HEK293 (cell line): ENCODE measurements around the gene BIK.

Experiments used
- GLI2 ChIP-seq: fragments of 450-650 bp; formaldehyde crosslinking; IDR thresholded peaks from 2 replicates; pipeline ENCODE4; 2017; ENCODE audit warnings: missing biosample characterization, missing genetic modification characterization, low read depth, borderline replicate concordance
- HOXC10 ChIP-seq: sonication (generic); formaldehyde crosslinking; IDR thresholded peaks from 2 replicates; pipeline ENCODE4 v1.8.1; 2023; ENCODE audit warnings: mild to moderate bottlenecking, missing genetic modification reagents
- KLF10 ChIP-seq: fragments of 450-650 bp; IDR thresholded peaks from 2 replicates; pipeline ENCODE4 v1.5.1; 2018; ENCODE audit warnings: missing biosample characterization, mild to moderate bottlenecking, missing genetic modification characterization
- KLF16 ChIP-seq: fragments of 450-650 bp; formaldehyde crosslinking; IDR thresholded peaks from 2 replicates; pipeline ENCODE4 v1.5.1; 2017; ENCODE audit warnings: missing biosample characterization, missing genetic modification characterization
- REPIN1 ChIP-seq: fragments of 450-650 bp; formaldehyde crosslinking; IDR thresholded peaks from 2 replicates; pipeline ENCODE4 v1.5.1; 2017; ENCODE audit warnings: missing biosample characterization, missing genetic modification characterization, low read depth
- SCRT2 ChIP-seq: fragments of 450-650 bp; formaldehyde crosslinking; IDR thresholded peaks from 2 replicates; pipeline ENCODE4 v1.5.1; 2016; ENCODE audit warnings: missing biosample characterization, missing genetic modification characterization
- ZBTB17 ChIP-seq: fragments of 450-650 bp; formaldehyde crosslinking; IDR thresholded peaks from 2 replicates; pipeline ENCODE4 v1.5.1; 2016; ENCODE audit warnings: missing biosample characterization, missing genetic modification characterization
- ZFP3 ChIP-seq: fragments of 450-650 bp; formaldehyde crosslinking; IDR thresholded peaks from 2 replicates; pipeline ENCODE4 v1.5.1; 2016; ENCODE audit warnings: low read depth, missing biosample characterization, missing genetic modification characterization
- ZFP69B ChIP-seq: fragments of 450-650 bp; formaldehyde crosslinking; IDR thresholded peaks from 2 replicates; pipeline ENCODE4 v1.5.1; 2016; ENCODE audit warnings: missing biosample characterization, missing genetic modification characterization
- ZNF211 ChIP-seq: fragments of 450-650 bp; formaldehyde crosslinking; IDR thresholded peaks from 2 replicates; pipeline ENCODE4 v1.5.1; 2016; ENCODE audit warnings: low read depth, missing biosample characterization, missing genetic modification characterization
- ZNF221 ChIP-seq: fragments of 450-650 bp; formaldehyde crosslinking; IDR thresholded peaks from 2 replicates; pipeline ENCODE4 v1.5.1; 2017; ENCODE audit warnings: missing biosample characterization, missing genetic modification characterization, borderline replicate concordance
- ZNF23 ChIP-seq: fragments of 450-650 bp; formaldehyde crosslinking; IDR thresholded peaks from 2 replicates; pipeline ENCODE4 v1.5.1; 2016; ENCODE audit warnings: missing biosample characterization, missing genetic modification characterization, borderline replicate concordance
- ZNF423 ChIP-seq: fragments of 450-650 bp; formaldehyde crosslinking; IDR thresholded peaks from 2 replicates; pipeline ENCODE4 v1.5.1; 2016; ENCODE audit warnings: missing biosample characterization, missing genetic modification characterization
- ZNF585B ChIP-seq: fragments of 450-650 bp; formaldehyde crosslinking; IDR thresholded peaks from 2 replicates; pipeline ENCODE4 v1.5.1; 2016; ENCODE audit warnings: missing biosample characterization, missing genetic modification characterization
- ZNF621 ChIP-seq: fragments of 450-650 bp; formaldehyde crosslinking; IDR thresholded peaks from 2 replicates; pipeline ENCODE4 v1.5.1; 2017; ENCODE audit warnings: missing biosample characterization, missing genetic modification characterization
- ZNF626 ChIP-seq: fragments of 450-650 bp; sonication (Bioruptor Pico); formaldehyde crosslinking; IDR thresholded peaks from 2 replicates; pipeline ENCODE4 v1.5.1; 2018; ENCODE audit warnings: missing biosample characterization, missing genetic modification characterization, inconsistent platforms
- ZNF645 ChIP-seq: fragments of 450-650 bp; formaldehyde crosslinking; IDR thresholded peaks from 2 replicates; pipeline ENCODE4; 2016; ENCODE audit warnings: missing biosample characterization, missing genetic modification characterization
- ZNF747 ChIP-seq: fragments of 450-650 bp; formaldehyde crosslinking; IDR thresholded peaks from 2 replicates; pipeline ENCODE4 v1.5.1; 2016; ENCODE audit warnings: missing biosample characterization, missing genetic modification characterization
- ZNF76 ChIP-seq: fragments of 450-650 bp; formaldehyde crosslinking; IDR thresholded peaks from 2 replicates; pipeline ENCODE4; 2016; ENCODE audit warnings: low read depth, missing biosample characterization, missing genetic modification characterization, borderline replicate concordance
- TF ChIP-seq, protein P1 (sequence below): fragments of 450-650 bp; formaldehyde crosslinking; IDR thresholded peaks from 2 replicates; pipeline ENCODE4 v1.5.1; 2016; ENCODE audit warnings: missing biosample characterization, missing genetic modification characterization
- TF ChIP-seq, protein P2 (sequence below): fragments of 450-650 bp; formaldehyde crosslinking; IDR thresholded peaks from 2 replicates; pipeline ENCODE4 v1.5.0; 2017; ENCODE audit warnings: missing biosample characterization, missing genetic modification characterization, borderline replicate concordance
- TF ChIP-seq, protein P3 (sequence below): fragments of 450-650 bp; formaldehyde crosslinking; IDR thresholded peaks from 2 replicates; pipeline ENCODE4 v1.5.1; 2016; ENCODE audit warnings: missing biosample characterization, missing genetic modification characterization, low read depth
- TF ChIP-seq, protein P4 (sequence below): fragments of 450-650 bp; formaldehyde crosslinking; IDR thresholded peaks from 2 replicates; pipeline ENCODE4 v1.5.1; 2016; ENCODE audit warnings: missing biosample characterization, missing genetic modification characterization, borderline replicate concordance
- TF ChIP-seq, protein P5 (sequence below): fragments of 450-650 bp; formaldehyde crosslinking; IDR thresholded peaks from 2 replicates; pipeline ENCODE4 v1.5.1; 2017; ENCODE audit warnings: missing biosample characterization, missing genetic modification characterization

The BIK gene

DNA sequence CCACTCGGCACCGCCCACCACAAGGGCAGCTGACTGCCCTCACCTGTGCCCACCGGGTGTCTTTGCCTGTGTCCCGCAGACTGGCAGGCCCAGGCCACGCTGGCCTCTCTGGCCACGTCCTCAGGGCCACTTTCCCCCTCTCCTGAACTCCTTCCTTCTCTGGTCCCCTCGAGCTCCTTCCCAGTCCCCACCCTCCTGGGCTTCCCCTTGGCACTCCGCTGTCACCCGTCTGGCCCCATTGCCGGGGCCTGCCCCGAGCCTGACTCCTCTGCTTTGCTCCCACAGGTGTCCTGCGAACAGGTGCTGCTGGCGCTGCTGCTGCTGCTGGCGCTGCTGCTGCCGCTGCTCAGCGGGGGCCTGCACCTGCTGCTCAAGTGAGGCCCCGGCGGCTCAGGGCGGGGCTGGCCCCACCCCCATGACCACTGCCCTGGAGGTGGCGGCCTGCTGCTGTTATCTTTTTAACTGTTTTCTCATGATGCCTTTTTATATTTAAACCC, 18.4 kb downstream of the BIK start (continued):
- TF ChIP-seq, protein P1, sequence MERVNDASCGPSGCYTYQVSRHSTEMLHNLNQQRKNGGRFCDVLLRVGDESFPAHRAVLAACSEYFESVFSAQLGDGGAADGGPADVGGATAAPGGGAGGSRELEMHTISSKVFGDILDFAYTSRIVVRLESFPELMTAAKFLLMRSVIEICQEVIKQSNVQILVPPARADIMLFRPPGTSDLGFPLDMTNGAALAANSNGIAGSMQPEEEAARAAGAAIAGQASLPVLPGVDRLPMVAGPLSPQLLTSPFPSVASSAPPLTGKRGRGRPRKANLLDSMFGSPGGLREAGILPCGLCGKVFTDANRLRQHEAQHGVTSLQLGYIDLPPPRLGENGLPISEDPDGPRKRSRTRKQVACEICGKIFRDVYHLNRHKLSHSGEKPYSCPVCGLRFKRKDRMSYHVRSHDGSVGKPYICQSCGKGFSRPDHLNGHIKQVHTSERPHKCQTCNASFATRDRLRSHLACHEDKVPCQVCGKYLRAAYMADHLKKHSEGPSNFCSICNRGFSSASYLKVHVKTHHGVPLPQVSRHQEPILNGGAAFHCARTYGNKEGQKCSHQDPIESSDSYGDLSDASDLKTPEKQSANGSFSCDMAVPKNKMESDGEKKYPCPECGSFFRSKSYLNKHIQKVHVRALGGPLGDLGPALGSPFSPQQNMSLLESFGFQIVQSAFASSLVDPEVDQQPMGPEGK (tag by site-specific recombination): peak; percentile 50
- TF ChIP-seq ZNF621 (tag by site-specific recombination) (no peak), KLF16 (tag by site-specific recombination) (peak; percentile 39; the same call in 1 of the 2 replicates), ZNF626 (no peak), ZNF76 (no peak), KLF10 (tag by site-specific recombination) (no peak), ZFP3 (tag by site-specific recombination) (no peak), ZNF747 (no peak), GLI2 (tag by site-specific recombination) (no peak), ZNF423 (tag by site-specific recombination) (no peak), ZNF221 (tag by site-specific recombination) (no peak), HOXC10 (CRISPR knock-in tag) (no peak), SCRT2 (tag by site-specific recombination) (peak; percentile 100), ZBTB17 (tag by site-specific recombination) (no peak), ZNF585B (no peak), ZNF23 (no peak), ZNF211 (no peak), REPIN1 (tag by site-specific recombination) (no peak), ZFP69B (0 out of 2 replicates have a peak, but pooled peaks have one; percentile 12), ZNF645 (0 out of 2 replicates have a peak, but pooled peaks have one; percentile 28)
- TF ChIP-seq, protein P2, sequence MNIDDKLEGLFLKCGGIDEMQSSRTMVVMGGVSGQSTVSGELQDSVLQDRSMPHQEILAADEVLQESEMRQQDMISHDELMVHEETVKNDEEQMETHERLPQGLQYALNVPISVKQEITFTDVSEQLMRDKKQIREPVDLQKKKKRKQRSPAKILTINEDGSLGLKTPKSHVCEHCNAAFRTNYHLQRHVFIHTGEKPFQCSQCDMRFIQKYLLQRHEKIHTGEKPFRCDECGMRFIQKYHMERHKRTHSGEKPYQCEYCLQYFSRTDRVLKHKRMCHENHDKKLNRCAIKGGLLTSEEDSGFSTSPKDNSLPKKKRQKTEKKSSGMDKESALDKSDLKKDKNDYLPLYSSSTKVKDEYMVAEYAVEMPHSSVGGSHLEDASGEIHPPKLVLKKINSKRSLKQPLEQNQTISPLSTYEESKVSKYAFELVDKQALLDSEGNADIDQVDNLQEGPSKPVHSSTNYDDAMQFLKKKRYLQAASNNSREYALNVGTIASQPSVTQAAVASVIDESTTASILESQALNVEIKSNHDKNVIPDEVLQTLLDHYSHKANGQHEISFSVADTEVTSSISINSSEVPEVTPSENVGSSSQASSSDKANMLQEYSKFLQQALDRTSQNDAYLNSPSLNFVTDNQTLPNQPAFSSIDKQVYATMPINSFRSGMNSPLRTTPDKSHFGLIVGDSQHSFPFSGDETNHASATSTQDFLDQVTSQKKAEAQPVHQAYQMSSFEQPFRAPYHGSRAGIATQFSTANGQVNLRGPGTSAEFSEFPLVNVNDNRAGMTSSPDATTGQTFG (tag by site-specific recombination): no peak
- TF ChIP-seq, protein P3, sequence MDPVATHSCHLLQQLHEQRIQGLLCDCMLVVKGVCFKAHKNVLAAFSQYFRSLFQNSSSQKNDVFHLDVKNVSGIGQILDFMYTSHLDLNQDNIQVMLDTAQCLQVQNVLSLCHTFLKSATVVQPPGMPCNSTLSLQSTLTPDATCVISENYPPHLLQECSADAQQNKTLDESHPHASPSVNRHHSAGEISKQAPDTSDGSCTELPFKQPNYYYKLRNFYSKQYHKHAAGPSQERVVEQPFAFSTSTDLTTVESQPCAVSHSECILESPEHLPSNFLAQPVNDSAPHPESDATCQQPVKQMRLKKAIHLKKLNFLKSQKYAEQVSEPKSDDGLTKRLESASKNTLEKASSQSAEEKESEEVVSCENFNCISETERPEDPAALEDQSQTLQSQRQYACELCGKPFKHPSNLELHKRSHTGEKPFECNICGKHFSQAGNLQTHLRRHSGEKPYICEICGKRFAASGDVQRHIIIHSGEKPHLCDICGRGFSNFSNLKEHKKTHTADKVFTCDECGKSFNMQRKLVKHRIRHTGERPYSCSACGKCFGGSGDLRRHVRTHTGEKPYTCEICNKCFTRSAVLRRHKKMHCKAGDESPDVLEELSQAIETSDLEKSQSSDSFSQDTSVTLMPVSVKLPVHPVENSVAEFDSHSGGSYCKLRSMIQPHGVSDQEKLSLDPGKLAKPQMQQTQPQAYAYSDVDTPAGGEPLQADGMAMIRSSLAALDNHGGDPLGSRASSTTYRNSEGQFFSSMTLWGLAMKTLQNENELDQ: no peak
- TF ChIP-seq, protein P4, sequence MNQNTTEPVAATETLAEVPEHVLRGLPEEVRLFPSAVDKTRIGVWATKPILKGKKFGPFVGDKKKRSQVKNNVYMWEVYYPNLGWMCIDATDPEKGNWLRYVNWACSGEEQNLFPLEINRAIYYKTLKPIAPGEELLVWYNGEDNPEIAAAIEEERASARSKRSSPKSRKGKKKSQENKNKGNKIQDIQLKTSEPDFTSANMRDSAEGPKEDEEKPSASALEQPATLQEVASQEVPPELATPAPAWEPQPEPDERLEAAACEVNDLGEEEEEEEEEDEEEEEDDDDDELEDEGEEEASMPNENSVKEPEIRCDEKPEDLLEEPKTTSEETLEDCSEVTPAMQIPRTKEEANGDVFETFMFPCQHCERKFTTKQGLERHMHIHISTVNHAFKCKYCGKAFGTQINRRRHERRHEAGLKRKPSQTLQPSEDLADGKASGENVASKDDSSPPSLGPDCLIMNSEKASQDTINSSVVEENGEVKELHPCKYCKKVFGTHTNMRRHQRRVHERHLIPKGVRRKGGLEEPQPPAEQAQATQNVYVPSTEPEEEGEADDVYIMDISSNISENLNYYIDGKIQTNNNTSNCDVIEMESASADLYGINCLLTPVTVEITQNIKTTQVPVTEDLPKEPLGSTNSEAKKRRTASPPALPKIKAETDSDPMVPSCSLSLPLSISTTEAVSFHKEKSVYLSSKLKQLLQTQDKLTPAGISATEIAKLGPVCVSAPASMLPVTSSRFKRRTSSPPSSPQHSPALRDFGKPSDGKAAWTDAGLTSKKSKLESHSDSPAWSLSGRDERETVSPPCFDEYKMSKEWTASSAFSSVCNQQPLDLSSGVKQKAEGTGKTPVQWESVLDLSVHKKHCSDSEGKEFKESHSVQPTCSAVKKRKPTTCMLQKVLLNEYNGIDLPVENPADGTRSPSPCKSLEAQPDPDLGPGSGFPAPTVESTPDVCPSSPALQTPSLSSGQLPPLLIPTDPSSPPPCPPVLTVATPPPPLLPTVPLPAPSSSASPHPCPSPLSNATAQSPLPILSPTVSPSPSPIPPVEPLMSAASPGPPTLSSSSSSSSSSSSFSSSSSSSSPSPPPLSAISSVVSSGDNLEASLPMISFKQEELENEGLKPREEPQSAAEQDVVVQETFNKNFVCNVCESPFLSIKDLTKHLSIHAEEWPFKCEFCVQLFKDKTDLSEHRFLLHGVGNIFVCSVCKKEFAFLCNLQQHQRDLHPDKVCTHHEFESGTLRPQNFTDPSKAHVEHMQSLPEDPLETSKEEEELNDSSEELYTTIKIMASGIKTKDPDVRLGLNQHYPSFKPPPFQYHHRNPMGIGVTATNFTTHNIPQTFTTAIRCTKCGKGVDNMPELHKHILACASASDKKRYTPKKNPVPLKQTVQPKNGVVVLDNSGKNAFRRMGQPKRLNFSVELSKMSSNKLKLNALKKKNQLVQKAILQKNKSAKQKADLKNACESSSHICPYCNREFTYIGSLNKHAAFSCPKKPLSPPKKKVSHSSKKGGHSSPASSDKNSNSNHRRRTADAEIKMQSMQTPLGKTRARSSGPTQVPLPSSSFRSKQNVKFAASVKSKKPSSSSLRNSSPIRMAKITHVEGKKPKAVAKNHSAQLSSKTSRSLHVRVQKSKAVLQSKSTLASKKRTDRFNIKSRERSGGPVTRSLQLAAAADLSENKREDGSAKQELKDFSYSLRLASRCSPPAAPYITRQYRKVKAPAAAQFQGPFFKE (tag by site-specific recombination): no peak
- TF ChIP-seq, protein P5, sequence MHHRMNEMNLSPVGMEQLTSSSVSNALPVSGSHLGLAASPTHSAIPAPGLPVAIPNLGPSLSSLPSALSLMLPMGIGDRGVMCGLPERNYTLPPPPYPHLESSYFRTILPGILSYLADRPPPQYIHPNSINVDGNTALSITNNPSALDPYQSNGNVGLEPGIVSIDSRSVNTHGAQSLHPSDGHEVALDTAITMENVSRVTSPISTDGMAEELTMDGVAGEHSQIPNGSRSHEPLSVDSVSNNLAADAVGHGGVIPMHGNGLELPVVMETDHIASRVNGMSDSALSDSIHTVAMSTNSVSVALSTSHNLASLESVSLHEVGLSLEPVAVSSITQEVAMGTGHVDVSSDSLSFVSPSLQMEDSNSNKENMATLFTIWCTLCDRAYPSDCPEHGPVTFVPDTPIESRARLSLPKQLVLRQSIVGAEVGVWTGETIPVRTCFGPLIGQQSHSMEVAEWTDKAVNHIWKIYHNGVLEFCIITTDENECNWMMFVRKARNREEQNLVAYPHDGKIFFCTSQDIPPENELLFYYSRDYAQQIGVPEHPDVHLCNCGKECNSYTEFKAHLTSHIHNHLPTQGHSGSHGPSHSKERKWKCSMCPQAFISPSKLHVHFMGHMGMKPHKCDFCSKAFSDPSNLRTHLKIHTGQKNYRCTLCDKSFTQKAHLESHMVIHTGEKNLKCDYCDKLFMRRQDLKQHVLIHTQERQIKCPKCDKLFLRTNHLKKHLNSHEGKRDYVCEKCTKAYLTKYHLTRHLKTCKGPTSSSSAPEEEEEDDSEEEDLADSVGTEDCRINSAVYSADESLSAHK (tag by site-specific recombination): no peak
